HepG2 (cell line): ENCODE results near the gene USP19. TPM values are rescaled to one million over a fixed set of nuclear protein-coding genes. Genes with fewer than 3 reads are reported as not detected.

Experiments used
- AFF4 ChIP-seq: sonication (generic); formaldehyde crosslinking; IDR thresholded peaks from 2 replicates; pipeline ENCODE4 v1.4.0; 2020; ENCODE audit warnings: missing genetic modification reagents
- CTCF ChIP-seq: sonication (generic); formaldehyde crosslinking; IDR thresholded peaks from 2 replicates; pipeline ENCODE4 v1.5.0; 2020; ENCODE audit warnings: mild to moderate bottlenecking, missing genetic modification reagents, moderate library complexity
- EHMT2 ChIP-seq: fragments of 200-600 bp; sonication (generic); IDR thresholded peaks from 2 replicates; pipeline ENCODE4 v1.7.0; 2017; ENCODE audit warnings: antibody characterized with exemption, low read depth, low read length, borderline replicate concordance
- FUBP1 ChIP-seq: sonication (generic); formaldehyde crosslinking; IDR thresholded peaks from 2 replicates; pipeline ENCODE4 v1.5.1; 2020; ENCODE audit warnings: missing genetic modification reagents, mild to moderate bottlenecking, borderline replicate concordance
- MYC ChIP-seq: sonication (generic); formaldehyde crosslinking; IDR thresholded peaks from 2 replicates; pipeline ENCODE4 v1.9.0; 2021; ENCODE audit warnings: missing genetic modification reagents, borderline replicate concordance
- RBM39 ChIP-seq: fragments of 200-400 bp; formaldehyde crosslinking; IDR thresholded peaks from one replicate; pipeline ENCODE4 v1.6.1; 2018; ENCODE audit warnings: antibody characterized with exemption, mild to moderate bottlenecking, low read depth, low read length; ENCODE audit not compliant: poor library complexity, severe bottlenecking
- RELA ChIP-seq: sonication (generic); formaldehyde crosslinking; IDR thresholded peaks from 2 replicates; pipeline ENCODE4 v1.4.0; 2020; ENCODE audit warnings: missing genetic modification reagents
- YY1 ChIP-seq: IDR thresholded peaks from 2 replicates; pipeline ENCODE4 v1.6.1; 2011; ENCODE audit warnings: low read length, low read depth, moderate library complexity, mild to moderate bottlenecking; ENCODE audit not compliant: insufficient read depth, insufficient replicate concordance
- ZFP82 ChIP-seq: sonication (generic); formaldehyde crosslinking; IDR thresholded peaks from 2 replicates; pipeline ENCODE4 v1.5.1; 2020; ENCODE audit warnings: mild to moderate bottlenecking, missing genetic modification reagents, borderline replicate concordance
- ZNF260 ChIP-seq: sonication (generic); formaldehyde crosslinking; IDR thresholded peaks from 2 replicates; pipeline ENCODE4 v1.4.0; 2020; ENCODE audit warnings: missing genetic modification reagents, low read depth, mild to moderate bottlenecking, borderline replicate concordance
- ZNF710 ChIP-seq: sonication (generic); formaldehyde crosslinking; IDR thresholded peaks from 2 replicates; pipeline ENCODE4 v1.5.0; 2020; ENCODE audit warnings: mild to moderate bottlenecking, missing genetic modification reagents, borderline replicate concordance
- ZNF773 ChIP-seq: sonication (generic); formaldehyde crosslinking; IDR thresholded peaks from 2 replicates; pipeline ENCODE4 v1.4.0; 2020; ENCODE audit warnings: missing genetic modification reagents, borderline replicate concordance
- ZXDC ChIP-seq: sonication (generic); formaldehyde crosslinking; IDR thresholded peaks from 2 replicates; pipeline ENCODE4 v1.5.0; 2020; ENCODE audit warnings: mild to moderate bottlenecking, missing genetic modification reagents
- polyA plus RNA-seq, 8 experiments: library from polyadenylated mRNA; depleted of rRNA in 3 of 8; stranded (reverse) in 7 of 8; unstranded in 1 of 8; fragments of >200 nt; fragmentation: Illumina TruSeq in 4 of 8; extraction: Trizol in 4 of 8; gene quantifications; 2 replicates each; pipeline versions ENCODE4 v1.2.1 to v1.2.3, GENCODE V29; 2011 to 2016; ENCODE audit warnings: low read depth in 4 of 8, missing spikeins in 1 of 8, mixed read lengths in 1 of 8; ENCODE audit not compliant: insufficient read depth in 1 of 8
- total RNA-seq, 5 experiments: library from RNA; depleted of rRNA; stranded (reverse); fragments of >200 nt; fragmentation: Illumina TruSeq; extraction: Trizol; gene quantifications; 2 replicates each; pipeline ENCODE4 v1.2.3, GENCODE V29; 2016; ENCODE audit warnings: low read depth in 1 of 5

The USP19 gene
- total and polyA plus RNA-seq, 2 of the 13 experiments (the other 11 are each of a cell fraction or from before 2014, with no cell fraction given), result 28.3 to 31.7 TPM

GRCh38 chr3:49120438-49121131 lies at the start of gene USP19 (continued):
- TF ChIP-seq RBM39, result no peak
- TF ChIP-seq MYC, result peak; percentile 78; the same call in 1 of the 2 replicates
- no peak for TF ChIP-seq FUBP1 (CRISPR knock-in tag)
- TF ChIP-seq EHMT2, result no peak
- no peak for TF ChIP-seq AFF4 (CRISPR knock-in tag)
- no peak for TF ChIP-seq ZXDC (CRISPR knock-in tag)
- peak; percentile 12; the same call in 1 of the 2 replicates for TF ChIP-seq CTCF (CRISPR knock-in tag)
- no peak for TF ChIP-seq ZFP82
- peak; percentile 48; the same call in 1 of the 2 replicates for TF ChIP-seq ZNF710
- TF ChIP-seq ZNF260 (CRISPR knock-in tag), result no peak
- TF ChIP-seq RELA, result 0 out of 2 replicates have a peak, but pooled peaks have one; percentile 60
- no peak for TF ChIP-seq ZNF773 (CRISPR knock-in tag)
- peak; percentile 73 for TF ChIP-seq YY1
